ENCODE results near the gene ZNF23.
A peak's percentile ranks its signal among the peaks of the same experiment; 100 is the strongest.

The ZNF23 gene

DNA sequence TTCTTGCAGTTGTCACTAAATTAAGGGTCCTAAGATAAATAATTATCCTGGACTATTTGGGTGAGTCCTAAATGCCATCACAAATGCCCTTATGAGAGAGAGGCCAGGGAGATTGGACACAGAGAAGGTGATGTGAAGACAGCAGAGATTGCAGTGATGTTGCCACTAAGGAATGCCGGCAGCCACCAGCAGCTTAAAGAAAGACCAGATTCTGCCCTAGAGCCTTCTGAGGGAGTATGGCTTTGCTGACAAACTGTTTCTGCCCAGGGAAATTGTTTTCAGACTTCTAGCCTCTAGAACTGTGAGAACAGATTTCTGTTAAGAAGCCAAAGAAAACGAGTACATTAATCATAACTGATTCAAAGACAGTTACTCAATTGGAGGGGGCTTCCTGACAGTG, 10.0 kb upstream of the ZNF23 start:
- DNase-seq (ENCODE audit: low read depth in 2 of 2), result no peak

GRCh38 chr16:71467810-71468209, 5.8 kb upstream of the ZNF23 start:
- DNase-seq (ENCODE audit: low read depth in 2 of 2), result peak in 1 of 2 donors; percentile 18

- no peak for DNase-seq (ENCODE audit: low read depth in 2 of 2)
Observed at GRCh38 chr16:71464231-71464630, 2.2 kb upstream of the ZNF23 start.

- no peak for DNase-seq (ENCODE audit: low read depth in 2 of 2)
Observed at GRCh38 chr16:71460941-71461340, 1.1 kb downstream of the ZNF23 start.

- no peak for DNase-seq (ENCODE audit: low read depth in 2 of 2)
Observed at GRCh38 chr16:71460236-71460635, 1.8 kb downstream of the ZNF23 start.

DNA sequence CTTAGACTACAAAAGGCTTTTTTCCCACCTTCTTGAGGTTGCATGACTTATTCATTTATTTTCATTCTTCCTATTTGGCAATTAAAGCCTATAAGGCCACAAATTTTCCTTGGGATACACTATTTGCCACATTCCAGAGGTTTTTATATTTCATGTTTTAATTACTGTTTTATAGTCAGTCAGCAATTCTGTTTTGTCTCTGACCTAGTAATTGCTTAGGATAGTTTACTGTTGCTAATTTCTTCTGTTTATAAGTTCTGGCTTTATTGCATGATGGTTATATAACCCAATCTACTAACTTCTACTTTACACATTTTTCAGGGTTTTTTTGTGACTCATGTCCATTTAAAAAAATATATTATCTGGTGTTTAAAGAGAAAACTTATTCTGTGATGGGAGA, 2.5 kb downstream of the ZNF23 start:
- no peak for DNase-seq (ENCODE audit: low read depth in 2 of 2)

DNA sequence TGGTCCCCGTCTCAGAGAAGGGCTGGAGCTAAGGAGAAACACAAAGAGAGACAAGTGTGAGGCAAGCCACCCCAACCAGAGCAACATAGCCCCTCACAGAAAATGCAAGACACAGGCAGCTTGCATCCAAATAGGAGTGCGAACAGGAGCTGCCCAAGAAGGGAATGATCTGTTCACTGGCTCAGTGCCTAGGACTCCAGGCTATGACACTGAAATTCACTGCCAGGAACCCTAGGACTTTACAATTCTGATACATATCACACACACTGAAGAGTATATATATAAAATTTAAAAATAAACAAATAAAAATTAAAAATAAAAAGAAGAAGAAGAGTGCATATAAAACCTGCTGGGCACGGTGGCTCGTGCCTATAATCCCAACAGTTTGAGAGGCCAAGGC, 5.2 kb downstream of the ZNF23 start:
- DNase-seq (ENCODE audit: low read depth in 2 of 2), result no peak

GRCh38 chr16:71453036-71453435, 9.0 kb downstream of the ZNF23 start:
- no peak for DNase-seq (ENCODE audit: low read depth in 2 of 2)

GRCh38 chr16:71449020-71449419, 13.0 kb downstream of the ZNF23 start:
- DNase-seq (ENCODE audit: low read depth in 2 of 2), result no peak

DNA sequence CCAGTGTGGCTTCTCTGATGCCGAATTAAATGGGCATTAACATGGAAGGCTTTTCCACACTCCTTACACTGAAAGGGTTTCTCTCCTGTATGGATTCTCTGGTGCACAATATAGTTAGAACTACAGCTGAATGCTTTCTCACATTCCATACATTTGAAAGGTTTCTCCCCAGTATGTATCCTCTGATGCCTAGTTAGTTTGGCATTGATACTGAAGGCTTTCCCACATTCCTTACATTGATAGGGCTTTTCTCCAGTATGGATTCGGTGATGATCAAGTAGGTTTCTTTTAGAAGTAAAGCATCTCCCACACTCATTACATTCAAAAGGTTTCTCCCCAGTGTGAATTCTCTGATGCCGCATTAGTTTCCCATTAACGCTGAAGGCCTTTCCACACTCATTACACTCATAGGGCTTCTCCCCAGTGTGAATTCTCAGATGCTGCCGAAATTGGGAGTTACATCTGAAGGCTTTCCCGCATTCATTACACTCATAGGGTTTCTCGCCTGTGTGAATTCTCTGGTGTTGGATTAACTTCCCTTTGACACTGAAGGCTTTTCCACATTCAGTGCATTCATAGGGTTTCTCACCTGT, 13.7 kb downstream of the ZNF23 start:
- DNase-seq (ENCODE audit: low read depth in 2 of 2), result no peak

GRCh38 chr16:71443714-71444113, 18.3 kb downstream of the ZNF23 start:
- no peak for DNase-seq (ENCODE audit: low read depth in 2 of 2)

DNA sequence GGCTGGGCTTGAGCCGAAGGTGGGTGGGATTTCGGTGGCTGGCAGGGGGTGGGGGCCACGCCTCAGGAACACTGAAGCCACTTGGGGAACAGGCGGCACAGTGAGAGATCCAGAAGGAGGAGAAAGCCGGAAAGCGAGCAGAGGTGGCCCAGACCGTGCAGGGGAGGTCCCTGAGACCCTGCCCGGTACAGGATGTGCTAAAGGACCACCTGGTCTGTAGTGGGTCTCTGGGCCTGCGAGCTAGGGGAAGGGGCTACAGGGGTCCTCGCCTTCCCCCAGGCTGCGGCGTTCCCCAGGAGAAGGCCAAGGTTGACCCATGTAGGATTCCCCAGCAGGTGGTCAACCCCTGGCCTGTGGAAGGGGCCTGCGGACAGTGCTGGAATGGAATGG, 20.0 kb downstream of the ZNF23 start, which contains the start of gene TLE7:
TLE7 (minus strand) TSS at position 4 of the 390 bp plus-strand sequence. CDS start 8,730 bp downstream, outside the sequence.
- DNase-seq (ENCODE audit: low read depth in 2 of 2), result no peak

- no peak for DNase-seq (ENCODE audit: low read depth in 2 of 2)
Observed at GRCh38 chr16:71441348-71442050, 20.5 kb downstream of the ZNF23 start.

- no peak for DNase-seq (ENCODE audit: low read depth in 2 of 2)
Observed at GRCh38 chr16:71440669-71441347, 21.2 kb downstream of the ZNF23 start.

GRCh38 chr16:71439523-71439922, 22.5 kb downstream of the ZNF23 start:
- DNase-seq (ENCODE audit: low read depth in 2 of 2), result no peak

DNA sequence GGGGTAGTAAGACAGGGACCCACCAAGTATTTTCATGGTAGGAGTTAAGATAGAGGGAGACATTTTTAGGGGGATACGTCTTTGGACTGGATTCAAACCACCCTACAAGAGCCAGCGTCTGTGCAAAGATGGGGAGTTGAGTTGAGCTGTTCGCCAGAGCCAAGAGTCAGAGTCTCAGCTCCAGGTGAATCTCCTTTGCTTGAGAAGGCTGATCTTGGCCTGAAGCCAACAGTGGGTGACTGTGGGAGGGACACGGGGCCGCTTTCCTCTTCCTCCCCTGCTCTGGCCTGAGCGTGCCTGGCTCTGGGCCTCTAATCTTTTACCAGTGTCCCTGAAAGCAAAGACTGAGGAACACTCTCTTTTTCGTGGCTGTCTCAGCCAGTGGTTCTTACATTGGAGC, 25.6 kb downstream of the ZNF23 start:
- DNase-seq (ENCODE audit: low read depth in 2 of 2), result no peak

- no peak for DNase-seq (ENCODE audit: low read depth in 2 of 2)
Observed at GRCh38 chr16:71432906-71433305, 29.1 kb downstream of the ZNF23 start.

- no peak for DNase-seq (ENCODE audit: low read depth in 2 of 2)
Observed at GRCh38 chr16:71431991-71432390, 30.1 kb downstream of the ZNF23 start.

- DNase-seq (ENCODE audit: low read depth in 2 of 2), result no peak
Observed at GRCh38 chr16:71431176-71431575, 30.9 kb downstream of the ZNF23 start.

DNA sequence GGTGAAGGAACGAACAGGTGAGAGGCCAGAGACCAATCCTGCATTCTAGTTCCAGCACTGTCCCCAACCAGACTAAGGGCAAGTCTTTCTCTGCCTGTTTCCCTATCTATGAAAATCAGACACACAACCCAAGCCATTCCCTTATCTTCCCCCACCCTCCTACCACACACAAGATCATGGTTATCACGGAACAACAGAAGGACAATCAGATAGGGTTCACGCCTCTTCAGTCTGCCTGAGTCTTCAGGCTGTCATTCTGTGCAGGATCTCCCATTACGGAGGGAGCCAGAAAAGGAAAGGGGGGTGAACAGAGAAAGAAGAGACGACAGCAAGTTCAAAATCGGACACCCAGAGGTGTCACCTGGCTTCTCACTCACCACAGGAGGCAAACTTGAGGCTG, 31.3 kb downstream of the ZNF23 start:
- DNase-seq (ENCODE audit: low read depth in 2 of 2), result no peak

DNA sequence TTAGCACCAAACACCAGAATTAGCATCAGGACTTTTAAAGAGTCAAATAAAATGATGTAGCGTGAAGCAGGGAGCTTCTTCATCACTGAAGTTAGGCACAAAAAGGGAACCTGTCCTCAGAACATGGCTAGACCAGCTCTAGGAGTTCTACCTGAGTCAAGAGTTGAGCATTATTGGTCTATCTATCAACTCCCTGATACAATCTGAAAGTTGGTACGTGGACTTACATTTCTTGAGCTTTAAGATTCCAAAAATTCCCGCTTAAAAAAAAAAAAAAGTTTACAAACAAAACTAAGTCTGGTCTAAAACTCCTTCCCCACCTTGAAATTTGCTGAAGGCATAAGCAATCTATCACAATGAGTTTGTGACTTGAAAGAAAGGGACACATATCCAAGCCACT, 32.5 kb downstream of the ZNF23 start:
- no peak for DNase-seq (ENCODE audit: low read depth in 2 of 2)

- no peak for DNase-seq (ENCODE audit: low read depth in 2 of 2)
Observed at GRCh38 chr16:71428883-71429282, 33.2 kb downstream of the ZNF23 start.

DNA sequence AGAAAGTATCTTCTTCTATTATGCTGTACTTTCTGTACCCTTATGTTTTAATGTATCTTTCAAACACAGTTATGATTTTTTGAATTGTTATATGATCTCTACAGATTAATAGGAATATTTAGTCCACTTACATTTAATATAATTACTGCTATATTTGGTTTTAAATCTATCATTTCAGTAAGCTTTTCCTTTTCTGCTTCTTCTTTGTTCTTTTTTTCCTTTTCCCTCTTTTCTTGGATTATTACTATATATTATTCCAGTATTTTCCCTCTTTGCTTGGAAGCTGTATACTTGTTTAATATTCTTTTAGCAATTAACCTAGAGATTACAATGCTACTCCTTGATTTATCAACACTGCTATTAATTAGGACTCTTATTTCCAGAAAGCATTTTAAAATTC, 33.7 kb downstream of the ZNF23 start:
- DNase-seq (ENCODE audit: low read depth in 2 of 2), result no peak
